HepG2 (cell line): ENCODE measurements around the gene CELSR3. TPM values are rescaled to one million over a fixed set of nuclear protein-coding genes. Genes with fewer than 3 reads are reported as not detected.

Source experiments
- ADNP ChIP-seq: sonication (generic); formaldehyde crosslinking; IDR thresholded peaks from 2 replicates; pipeline ENCODE4 v1.4.0; 2020; ENCODE audit warnings: missing genetic modification reagents
- CAMTA2 ChIP-seq: sonication (generic); formaldehyde crosslinking; IDR thresholded peaks from 2 replicates; pipeline ENCODE4 v1.4.0; 2020; ENCODE audit warnings: mild to moderate bottlenecking, missing genetic modification reagents, borderline replicate concordance
- CBX5 ChIP-seq: sonication (generic); formaldehyde crosslinking; IDR thresholded peaks from 2 replicates; pipeline ENCODE4 v1.4.0; 2020; ENCODE audit warnings: missing genetic modification reagents, borderline replicate concordance
- CENPBD1 ChIP-seq: sonication (generic); formaldehyde crosslinking; IDR thresholded peaks from 2 replicates; pipeline ENCODE4 v1.8.0; 2022; ENCODE audit warnings: missing genetic modification reagents, low read depth, mild to moderate bottlenecking, borderline replicate concordance
- CREB1 ChIP-seq, 2 experiments: fragments of 450-650 bp in 1 of 2; IDR thresholded peaks; 2 replicates each; pipeline ENCODE4 v1.6.1; 2016 to 2017; ENCODE audit warnings: control low read depth in 1 of 2, mild to moderate bottlenecking in 1 of 2, missing compliant biosample characterization in 1 of 2, missing genetic modification characterization in 1 of 2
- DRAP1 ChIP-seq: IDR thresholded peaks from 2 replicates; pipeline ENCODE4 v1.6.1; 2016; ENCODE audit warnings: missing genetic modification reagents, missing compliant biosample characterization
- FOXA3 ChIP-seq: IDR thresholded peaks from 2 replicates; pipeline ENCODE4 v1.6.1; 2016; ENCODE audit warnings: missing genetic modification reagents, missing compliant biosample characterization
- GABPB1 ChIP-seq: IDR thresholded peaks from 2 replicates; pipeline ENCODE4 v1.6.1; 2016; ENCODE audit warnings: mild to moderate bottlenecking, missing genetic modification reagents, moderate library complexity, missing compliant biosample characterization
- HOXA3 ChIP-seq: sonication (generic); formaldehyde crosslinking; IDR thresholded peaks from 2 replicates; pipeline ENCODE4 v1.5.0; 2020; ENCODE audit warnings: missing genetic modification reagents
- HOXA7 ChIP-seq: sonication (generic); formaldehyde crosslinking; IDR thresholded peaks from 2 replicates; pipeline ENCODE4 v1.8.1; 2022; ENCODE audit warnings: mild to moderate bottlenecking, missing genetic modification reagents, moderate library complexity
- JUNB ChIP-seq: sonication (generic); formaldehyde crosslinking; IDR thresholded peaks from 2 replicates; pipeline ENCODE4 v1.8.0; 2022; ENCODE audit warnings: missing genetic modification reagents, mild to moderate bottlenecking, borderline replicate concordance
- PHF5A ChIP-seq: IDR thresholded peaks from one replicate; pipeline ENCODE4 v1.6.1; 2018; ENCODE audit warnings: low read depth, missing genetic modification reagents; ENCODE audit not compliant: unreplicated experiment
- SIN3B ChIP-seq: fragments of 150-350 bp; IDR thresholded peaks from 2 replicates; pipeline ENCODE4 v1.6.1; 2014; ENCODE audit warnings: low read length
- TGIF2 ChIP-seq: IDR thresholded peaks from 2 replicates; pipeline ENCODE4 v1.6.1; 2016; ENCODE audit warnings: control low read depth, missing compliant biosample characterization
- ZFP41 ChIP-seq: sonication (generic); formaldehyde crosslinking; IDR thresholded peaks from 2 replicates; pipeline ENCODE4 v1.4.0; 2020; ENCODE audit warnings: mild to moderate bottlenecking, missing genetic modification reagents, borderline replicate concordance
- ZKSCAN8 ChIP-seq: IDR thresholded peaks from 2 replicates; pipeline ENCODE4 v1.6.1; 2016; ENCODE audit warnings: borderline replicate concordance, missing genetic modification reagents, missing compliant biosample characterization
- ZNF446 ChIP-seq: sonication (generic); formaldehyde crosslinking; IDR thresholded peaks from 2 replicates; pipeline ENCODE4 v1.5.0; 2020; ENCODE audit warnings: mild to moderate bottlenecking, missing genetic modification reagents
- ZNF598 ChIP-seq: sonication (generic); formaldehyde crosslinking; IDR thresholded peaks from 2 replicates; pipeline ENCODE4 v1.5.1; 2020; ENCODE audit warnings: mild to moderate bottlenecking, missing genetic modification reagents, borderline replicate concordance
- ZNF616 ChIP-seq: sonication (generic); formaldehyde crosslinking; IDR thresholded peaks from 2 replicates; pipeline ENCODE4 v1.5.0; 2020; ENCODE audit warnings: low read depth, mild to moderate bottlenecking, missing genetic modification reagents
- ZSCAN12 ChIP-seq: sonication (generic); formaldehyde crosslinking; IDR thresholded peaks from 2 replicates; pipeline ENCODE4 v1.9.0; 2021; ENCODE audit warnings: mild to moderate bottlenecking, missing genetic modification reagents
- polyA plus RNA-seq, 8 experiments: library from polyadenylated mRNA; depleted of rRNA in 3 of 8; stranded (reverse) in 7 of 8; unstranded in 1 of 8; fragments of >200 nt; fragmentation: Illumina TruSeq in 4 of 8; extraction: Trizol in 4 of 8; gene quantifications; 2 replicates each; pipeline versions ENCODE4 v1.2.1 to v1.2.3, GENCODE V29; 2011 to 2016; ENCODE audit warnings: low read depth in 4 of 8, missing spikeins in 1 of 8, mixed read lengths in 1 of 8; ENCODE audit not compliant: insufficient read depth in 1 of 8
- total RNA-seq, 5 experiments: library from RNA; depleted of rRNA; stranded (reverse); fragments of >200 nt; fragmentation: Illumina TruSeq; extraction: Trizol; gene quantifications; 2 replicates each; pipeline ENCODE4 v1.2.3, GENCODE V29; 2016; ENCODE audit warnings: low read depth in 1 of 5
- TF ChIP-seq, protein P1 (sequence below): sonication (generic); formaldehyde crosslinking; conservative IDR thresholded peaks from 2 replicates; pipeline ENCODE4 v1.4.0; 2020; ENCODE audit warnings: missing genetic modification reagents
- TF ChIP-seq, protein P2 (sequence below): sonication (generic); formaldehyde crosslinking; IDR thresholded peaks from 2 replicates; pipeline ENCODE4 v1.8.1; 2023; ENCODE audit warnings: missing genetic modification reagents, inconsistent platforms, borderline replicate concordance
- TF ChIP-seq, protein P3 (sequence below): sonication (generic); formaldehyde crosslinking; IDR thresholded peaks from 2 replicates; pipeline ENCODE4 v1.4.0; 2020; ENCODE audit warnings: mild to moderate bottlenecking, missing genetic modification reagents

CELSR3 gene
- total and polyA plus RNA-seq, 2 of the 13 experiments (the other 11 are each of a cell fraction or from before 2014, with no cell fraction given): 5.4 to 6.7 TPM

- TF ChIP-seq, protein P1, sequence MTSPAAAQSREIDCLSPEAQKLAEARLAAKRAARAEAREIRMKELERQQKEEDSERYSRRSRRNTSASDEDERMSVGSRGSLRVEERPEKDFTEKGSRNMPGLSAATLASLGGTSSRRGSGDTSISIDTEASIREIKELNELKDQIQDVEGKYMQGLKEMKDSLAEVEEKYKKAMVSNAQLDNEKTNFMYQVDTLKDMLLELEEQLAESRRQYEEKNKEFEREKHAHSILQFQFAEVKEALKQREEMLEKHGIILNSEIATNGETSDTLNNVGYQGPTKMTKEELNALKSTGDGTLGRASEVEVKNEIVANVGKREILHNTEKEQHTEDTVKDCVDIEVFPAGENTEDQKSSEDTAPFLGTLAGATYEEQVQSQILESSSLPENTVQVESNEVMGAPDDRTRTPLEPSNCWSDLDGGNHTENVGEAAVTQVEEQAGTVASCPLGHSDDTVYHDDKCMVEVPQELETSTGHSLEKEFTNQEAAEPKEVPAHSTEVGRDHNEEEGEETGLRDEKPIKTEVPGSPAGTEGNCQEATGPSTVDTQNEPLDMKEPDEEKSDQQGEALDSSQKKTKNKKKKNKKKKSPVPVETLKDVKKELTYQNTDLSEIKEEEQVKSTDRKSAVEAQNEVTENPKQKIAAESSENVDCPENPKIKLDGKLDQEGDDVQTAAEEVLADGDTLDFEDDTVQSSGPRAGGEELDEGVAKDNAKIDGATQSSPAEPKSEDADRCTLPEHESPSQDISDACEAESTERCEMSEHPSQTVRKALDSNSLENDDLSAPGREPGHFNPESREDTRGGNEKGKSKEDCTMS (CRISPR knock-in tag): no peak
- no peak for TF ChIP-seq ZFP41 (CRISPR knock-in tag)
- no peak; the same call in 1 of the 2 replicates for TF ChIP-seq CREB1 (IDR thresholded peaks at IDR 0.05)
- no peak for TF ChIP-seq CREB1 (CRISPR knock-in tag; IDR thresholded peaks at IDR 0.05)
- TF ChIP-seq ZNF598: no peak; the same call in 1 of the 2 replicates
- TF ChIP-seq, protein P2, sequence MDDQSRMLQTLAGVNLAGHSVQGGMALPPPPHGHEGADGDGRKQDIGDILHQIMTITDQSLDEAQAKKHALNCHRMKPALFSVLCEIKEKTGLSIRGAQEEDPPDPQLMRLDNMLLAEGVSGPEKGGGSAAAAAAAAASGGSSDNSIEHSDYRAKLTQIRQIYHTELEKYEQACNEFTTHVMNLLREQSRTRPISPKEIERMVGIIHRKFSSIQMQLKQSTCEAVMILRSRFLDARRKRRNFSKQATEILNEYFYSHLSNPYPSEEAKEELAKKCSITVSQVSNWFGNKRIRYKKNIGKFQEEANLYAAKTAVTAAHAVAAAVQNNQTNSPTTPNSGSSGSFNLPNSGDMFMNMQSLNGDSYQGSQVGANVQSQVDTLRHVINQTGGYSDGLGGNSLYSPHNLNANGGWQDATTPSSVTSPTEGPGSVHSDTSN (CRISPR knock-in tag): no peak
- TF ChIP-seq CBX5: no peak
- no peak; the same call in 1 of the 2 replicates for TF ChIP-seq ZNF616 (CRISPR knock-in tag)
- TF ChIP-seq CAMTA2: peak; percentile 88; the same call in 1 of the 2 replicates
- TF ChIP-seq ZNF446: peak; percentile 86; the same call in 1 of the 2 replicates
- TF ChIP-seq HOXA3 (CRISPR knock-in tag): peak; percentile 73
- no peak for TF ChIP-seq ADNP (CRISPR knock-in tag)
- TF ChIP-seq HOXA7 (CRISPR knock-in tag): no peak
- no peak for TF ChIP-seq ZSCAN12
- TF ChIP-seq DRAP1 (CRISPR knock-in tag): peak; percentile 27; the same call in 1 of the 2 replicates
- no peak for TF ChIP-seq TGIF2
- peak; percentile 78 for TF ChIP-seq GABPB1
- TF ChIP-seq ZKSCAN8: no peak
- TF ChIP-seq JUNB: no peak
- TF ChIP-seq SIN3B: no peak
- TF ChIP-seq FOXA3 (CRISPR knock-in tag): no peak; the same call in 1 of the 2 replicates
- TF ChIP-seq PHF5A (CRISPR knock-in tag): peak; percentile 61
- TF ChIP-seq, protein P3, sequence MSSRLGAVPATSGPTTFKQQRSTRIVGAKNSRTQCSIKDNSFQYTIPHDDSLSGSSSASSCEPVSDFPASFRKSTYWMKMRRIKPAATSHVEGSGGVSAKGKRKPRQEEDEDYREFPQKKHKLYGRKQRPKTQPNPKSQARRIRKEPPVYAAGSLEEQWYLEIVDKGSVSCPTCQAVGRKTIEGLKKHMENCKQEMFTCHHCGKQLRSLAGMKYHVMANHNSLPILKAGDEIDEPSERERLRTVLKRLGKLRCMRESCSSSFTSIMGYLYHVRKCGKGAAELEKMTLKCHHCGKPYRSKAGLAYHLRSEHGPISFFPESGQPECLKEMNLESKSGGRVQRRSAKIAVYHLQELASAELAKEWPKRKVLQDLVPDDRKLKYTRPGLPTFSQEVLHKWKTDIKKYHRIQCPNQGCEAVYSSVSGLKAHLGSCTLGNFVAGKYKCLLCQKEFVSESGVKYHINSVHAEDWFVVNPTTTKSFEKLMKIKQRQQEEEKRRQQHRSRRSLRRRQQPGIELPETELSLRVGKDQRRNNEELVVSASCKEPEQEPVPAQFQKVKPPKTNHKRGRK (CRISPR knock-in tag): 0 out of 2 replicates have a peak, but pooled peaks have one; percentile 38
- TF ChIP-seq CENPBD1: no peak
Measured at GRCh38 chr3:48685603-48686511, 23.2 kb upstream of the CELSR3 start, which contains the start of gene NCKIPSD (continued).
